GM21381 (cell line): ENCODE measurements around the gene C15orf39.
"Not testable (repeated sequence)": the region's sequence is repeated elsewhere in the genome, so short reads cannot be mapped to it uniquely, and the experiment has no call there.

ENCODE experiments used
- ATAC-seq: cut with Tn5 transposase; IDR thresholded peaks from one replicate; pipeline ENCODE4 v1.9.1; 2021; ENCODE audit warnings: mild to moderate bottlenecking, moderate library complexity; ENCODE audit not compliant: unreplicated experiment

The C15orf39 gene

DNA sequence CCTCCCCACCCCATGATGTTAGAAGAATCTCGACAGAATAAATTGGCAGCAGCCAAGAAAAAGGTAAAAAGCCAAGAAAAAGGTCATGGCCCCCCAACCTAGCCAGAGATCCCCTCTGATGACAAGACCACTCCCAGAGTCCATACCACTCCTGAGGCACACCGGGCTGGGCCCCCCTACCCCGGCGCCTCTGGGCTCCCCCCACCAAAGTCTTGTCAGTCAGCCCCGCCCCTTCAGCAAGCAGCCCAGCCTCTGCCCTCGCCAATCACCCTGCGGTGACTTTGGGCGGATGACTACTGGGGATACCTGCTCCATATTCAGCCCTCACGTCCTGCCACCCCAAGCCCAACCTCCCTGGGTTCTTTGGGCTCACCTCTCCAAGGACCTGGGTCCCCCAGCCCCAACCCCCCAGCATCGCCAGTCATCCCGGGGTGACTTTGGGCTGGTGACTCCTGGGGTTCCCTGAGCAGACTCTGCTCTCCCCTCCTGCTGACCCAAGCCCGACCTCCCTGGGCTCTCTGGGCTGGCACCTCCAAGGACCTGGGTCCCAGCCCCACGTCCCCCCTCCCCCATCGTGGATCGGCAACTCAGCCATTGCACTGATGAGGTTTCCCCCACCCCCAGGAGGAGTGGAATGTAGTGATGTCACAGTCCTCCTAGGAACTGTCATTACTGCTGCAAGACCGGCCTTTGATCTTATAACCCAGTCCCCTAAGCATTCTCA, 57.1 kb downstream of the C15orf39 start:
- not testable (repeated sequence) for ATAC-seq

GRCh38 chr15:75259873-75260272, 58.2 kb downstream of the C15orf39 start:
- ATAC-seq: not testable (repeated sequence)
